Measurements from ENCODE around the gene CASQ2. TPM values are rescaled to one million over a fixed set of nuclear protein-coding genes. Genes with fewer than 3 reads are reported as not detected.
"Not testable (repeated sequence)": the region's sequence is repeated elsewhere in the genome, so short reads cannot be mapped to it uniquely, and the experiment has no call there.

CASQ2 gene
- total RNA-seq, 1 donor from 2014 or later = 879 TPM

DNA sequence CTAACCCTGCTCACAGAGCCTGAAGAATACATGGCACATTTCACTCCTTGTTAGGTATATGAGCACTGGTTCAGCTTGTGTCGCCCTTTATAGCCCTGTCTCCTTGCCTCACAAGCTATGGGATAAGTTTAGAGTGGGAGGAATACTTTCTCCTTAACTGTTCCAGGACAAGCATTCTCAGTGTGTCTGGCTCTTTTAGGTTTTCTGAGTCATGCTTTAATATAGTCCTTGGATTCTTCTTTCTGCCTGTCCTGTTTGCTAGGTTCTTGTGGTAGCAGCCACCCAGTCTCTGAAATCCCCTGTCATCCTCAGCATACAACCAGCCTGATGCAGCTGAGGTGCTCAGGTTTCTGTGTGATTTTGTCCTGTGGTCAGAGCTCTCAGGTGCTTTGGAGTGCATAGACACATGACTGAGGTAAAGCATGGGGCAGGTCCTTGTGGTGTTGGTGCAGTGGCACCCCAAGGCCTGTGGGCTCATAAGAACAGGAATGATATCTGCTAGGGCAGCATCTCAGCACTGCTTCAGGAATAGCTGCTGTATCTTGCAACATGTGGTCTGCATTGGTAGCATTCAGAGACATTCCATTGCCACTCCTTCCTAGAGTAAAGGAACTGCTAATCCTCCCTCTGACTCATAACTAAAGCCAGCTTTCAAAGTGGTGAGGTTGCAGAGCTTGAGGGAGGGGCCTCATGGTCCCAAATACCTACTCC is 14.2 kb upstream of the CASQ2 start:
- DNase-seq (no peak), ATAC-seq (peak; percentile 58)
- intact Hi-C loops (cut with micrococcal nuclease) = no loop called here

DNA sequence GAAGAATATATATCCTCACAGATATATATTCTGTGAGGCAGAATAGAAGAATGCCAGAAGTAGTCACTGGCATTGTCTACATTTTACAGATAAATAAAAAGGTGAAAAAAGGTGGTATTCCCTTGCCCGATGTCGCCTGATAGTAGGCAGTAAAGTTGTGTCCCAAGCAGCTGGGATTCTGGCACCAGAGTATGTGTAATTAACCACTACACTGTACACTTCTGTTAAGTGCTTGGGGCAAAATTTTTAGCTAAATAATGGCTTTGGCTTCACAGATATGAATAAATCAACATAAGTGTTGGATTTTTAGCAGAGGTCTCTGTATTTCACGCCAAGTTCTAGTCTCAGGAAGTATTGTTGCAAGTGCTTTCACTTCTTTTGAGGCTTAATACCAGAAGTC is 13.3 kb upstream of the CASQ2 start:
- no peak for DNase-seq
- intact Hi-C loops (cut with micrococcal nuclease) = no loop called here
- no peak for ATAC-seq

DNA sequence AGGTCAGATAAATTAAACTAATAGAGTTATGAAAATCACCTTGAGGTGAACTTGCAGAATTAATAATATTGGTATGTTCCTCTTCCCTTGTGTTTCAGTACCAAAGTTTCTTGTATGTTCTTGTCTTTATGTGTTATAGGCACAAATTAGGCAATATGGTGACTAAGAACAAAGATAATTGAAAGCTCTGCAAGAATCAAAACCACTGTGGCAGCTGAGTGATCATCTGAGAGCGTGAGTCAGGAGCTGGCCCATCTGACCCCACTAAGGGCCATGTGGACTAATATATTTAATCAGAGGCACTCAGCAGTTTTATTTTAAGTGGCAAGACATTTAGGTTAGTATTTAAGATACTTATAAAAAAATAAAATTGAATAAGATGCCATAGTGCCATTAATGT is 12.8 kb upstream of the CASQ2 start:
- ATAC-seq = no peak
- no peak for DNase-seq
- intact Hi-C loops (cut with micrococcal nuclease) = no loop called here

DNA sequence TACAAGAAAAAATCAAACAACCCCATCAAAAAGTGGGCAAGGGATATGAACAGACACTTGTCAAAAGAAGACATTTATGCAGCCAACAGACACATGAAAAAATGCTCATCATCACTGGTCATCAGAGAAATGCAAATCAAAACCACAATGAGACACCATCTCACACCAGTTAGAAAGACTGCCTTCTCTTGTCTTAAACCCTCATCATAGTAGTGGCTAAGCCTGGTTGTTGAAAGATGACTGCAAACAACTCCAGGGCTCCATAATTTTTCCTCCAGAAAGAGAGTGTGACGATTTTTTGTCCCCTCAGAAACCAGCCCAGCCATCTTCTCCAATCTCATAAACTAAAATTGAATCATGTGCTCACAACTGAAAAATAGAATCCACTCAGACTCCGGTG is 12.1 kb upstream of the CASQ2 start:
- ATAC-seq; intact Hi-C loops (cut with micrococcal nuclease); DNase-seq: not testable (repeated sequence)

DNA sequence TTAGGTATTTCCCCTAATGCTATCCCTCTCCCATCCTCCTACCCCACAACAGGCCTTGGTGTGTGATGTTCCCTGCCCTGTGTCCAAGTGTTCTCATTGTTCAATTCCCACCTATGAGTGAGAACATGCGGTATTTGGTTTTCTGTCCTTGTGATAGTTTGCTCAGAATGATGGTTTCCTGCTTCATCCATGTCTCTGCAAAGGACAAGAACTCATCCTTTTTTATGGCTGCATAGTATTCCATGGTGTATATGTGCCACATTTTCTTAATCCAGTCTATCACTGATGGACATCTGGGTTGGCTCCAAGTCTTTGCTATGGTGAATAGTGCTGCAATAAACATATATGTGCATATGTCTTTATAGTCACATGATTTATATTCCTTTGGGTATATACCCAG is 10.6 kb upstream of the CASQ2 start:
- ATAC-seq; intact Hi-C loops (cut with micrococcal nuclease); DNase-seq: not testable (repeated sequence)

DNA sequence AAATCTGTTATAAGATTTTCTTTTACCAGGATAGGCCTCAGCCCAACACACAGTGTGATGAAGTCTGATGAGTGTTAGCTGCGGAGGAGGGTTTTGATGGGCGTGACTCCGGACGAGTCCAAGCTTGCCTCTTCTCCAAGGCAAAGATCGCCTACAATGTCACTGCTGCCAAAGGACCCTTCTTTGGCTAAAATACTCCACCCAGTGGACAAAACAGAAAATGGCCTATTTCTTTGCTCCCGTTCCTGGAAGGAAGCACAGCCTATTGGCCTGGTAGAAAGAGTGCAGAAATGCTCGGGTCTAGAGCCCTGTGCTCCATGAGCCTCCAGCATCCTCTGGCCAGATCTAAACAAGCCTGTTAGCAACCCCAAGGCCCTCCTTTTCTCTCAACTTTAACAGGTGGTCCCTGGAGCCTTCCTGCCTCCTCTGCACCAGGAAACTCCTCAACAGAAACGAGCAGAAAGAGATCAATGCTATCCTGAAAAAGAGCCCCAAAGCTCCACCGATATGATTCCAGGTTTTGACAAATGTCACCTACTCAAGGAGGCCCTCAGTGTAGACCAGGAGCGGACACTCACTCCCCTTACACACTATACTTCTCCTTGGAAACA is 3.4 kb upstream of the CASQ2 start:
- DNase-seq = peak; percentile 64
- ATAC-seq = peak; percentile 75
- intact Hi-C loops (cut with micrococcal nuclease) = loop anchor here (5.0 kb wide), 1 partner anchor 165 kb away; no protein-coding TSS in a partner anchor

DNA sequence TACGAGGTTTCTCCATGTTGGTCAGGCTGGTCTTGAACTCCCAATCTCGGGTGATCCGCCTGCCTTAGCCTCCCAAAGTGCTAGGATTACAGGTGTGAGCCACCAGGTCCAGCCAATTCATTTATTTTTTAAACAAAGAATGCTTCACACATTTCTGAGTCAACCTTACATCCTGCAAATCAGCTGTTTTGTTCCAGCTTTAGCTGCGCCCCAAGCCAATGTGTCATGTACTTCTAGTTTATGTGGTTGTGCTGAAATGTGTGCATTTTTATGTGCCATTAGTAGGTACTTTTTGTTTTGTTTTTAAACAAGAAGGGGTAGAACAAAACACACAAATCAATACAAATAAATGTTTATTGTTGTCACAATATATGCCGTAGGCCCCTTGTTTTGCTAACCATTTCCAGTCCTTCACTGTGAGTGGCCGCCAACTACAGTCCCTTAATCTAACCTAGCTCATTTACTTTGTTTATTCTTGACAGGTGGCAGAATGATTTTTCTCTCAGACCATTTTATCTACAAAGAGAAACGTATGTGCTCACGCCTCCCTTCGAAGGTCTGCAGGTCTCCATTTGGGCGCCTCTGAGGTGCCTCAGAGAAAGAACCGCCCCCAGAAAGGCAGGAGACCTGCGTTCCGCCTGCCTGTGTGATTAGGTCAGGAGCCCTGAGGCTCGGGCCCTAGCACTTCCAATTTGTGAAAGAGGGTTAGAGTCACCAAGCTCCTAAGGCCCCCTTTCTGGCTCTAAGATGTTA is 2.8 kb upstream of the CASQ2 start:
- intact Hi-C loops (cut with micrococcal nuclease) = loop anchor here (5.0 kb wide), 1 partner anchor 164 kb away; no protein-coding TSS in a partner anchor
- ATAC-seq (peak; percentile 17), DNase-seq (no peak)

DNA sequence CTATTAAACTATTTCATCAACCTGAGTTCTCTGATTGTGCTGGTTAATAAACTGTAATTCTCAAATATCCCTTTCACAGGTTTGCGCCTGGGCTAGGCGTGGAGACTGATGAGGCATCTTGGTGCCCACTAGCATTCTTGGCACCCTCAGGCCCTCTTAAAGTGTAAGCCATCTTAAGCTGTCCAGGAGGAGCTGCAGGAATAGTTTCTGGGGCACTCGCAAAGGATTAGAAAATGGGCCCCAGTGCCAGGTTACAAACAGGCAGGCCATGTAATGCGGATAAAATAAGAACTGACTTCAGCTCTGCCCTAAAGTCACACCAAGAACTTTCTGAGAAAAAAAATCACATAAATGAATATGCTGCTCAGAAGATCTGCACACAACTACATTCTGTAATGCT is 1.1 kb downstream of the CASQ2 start:
- intact Hi-C loops (cut with micrococcal nuclease) = loop anchor here (10.0 kb wide), 1 partner anchor 53 kb away; no protein-coding TSS in a partner anchor
- no peak for DNase-seq
- peak; percentile 54 for ATAC-seq

DNA sequence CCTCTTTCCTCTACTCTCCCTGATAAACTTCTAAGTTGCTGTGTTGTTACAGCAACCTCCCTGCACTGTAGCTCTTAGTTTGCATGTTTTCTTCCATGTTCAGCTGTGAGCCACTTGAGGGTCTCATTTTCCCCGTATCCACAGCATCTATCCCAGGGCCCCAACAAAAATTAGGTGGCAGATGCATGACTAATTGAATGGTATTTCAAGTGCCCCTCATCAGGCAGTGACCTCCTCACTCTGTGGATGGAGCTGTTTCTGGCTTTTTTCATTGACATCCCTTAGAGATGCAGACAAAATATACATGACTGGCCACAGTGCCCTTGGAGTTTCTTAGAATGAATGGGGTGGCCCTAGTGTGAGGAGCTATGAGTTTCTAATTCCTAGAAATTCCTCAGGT is 3.4 kb downstream of the CASQ2 start:
- DNase-seq (no peak), ATAC-seq (no peak)
- intact Hi-C loops (cut with micrococcal nuclease) = loop anchor here (10.0 kb wide), 1 partner anchor 50 kb away; no protein-coding TSS in a partner anchor

DNA sequence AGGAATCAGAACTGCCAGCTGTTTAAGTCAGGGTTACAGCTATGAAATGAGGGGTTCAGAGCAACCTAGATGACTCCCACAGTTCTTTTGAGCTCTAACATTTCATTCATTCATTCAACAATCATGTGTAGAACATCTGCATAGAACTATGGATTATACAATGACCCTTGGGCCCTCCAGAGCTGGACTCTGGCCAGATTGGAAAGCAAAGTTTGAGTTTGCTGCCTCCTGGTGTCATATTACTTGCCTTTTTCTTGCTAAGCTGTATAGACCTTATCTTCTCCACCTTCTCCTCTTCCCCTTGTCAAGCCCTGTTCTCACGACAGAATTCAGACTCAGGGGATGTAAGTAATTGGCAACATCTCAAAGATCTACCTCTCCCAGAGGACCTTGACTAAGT is 4.0 kb downstream of the CASQ2 start:
- ATAC-seq = peak; percentile 3
- intact Hi-C loops (cut with micrococcal nuclease) = loop anchor here (10.0 kb wide), 1 partner anchor 50 kb away; no protein-coding TSS in a partner anchor
- DNase-seq = peak; percentile 37

DNA sequence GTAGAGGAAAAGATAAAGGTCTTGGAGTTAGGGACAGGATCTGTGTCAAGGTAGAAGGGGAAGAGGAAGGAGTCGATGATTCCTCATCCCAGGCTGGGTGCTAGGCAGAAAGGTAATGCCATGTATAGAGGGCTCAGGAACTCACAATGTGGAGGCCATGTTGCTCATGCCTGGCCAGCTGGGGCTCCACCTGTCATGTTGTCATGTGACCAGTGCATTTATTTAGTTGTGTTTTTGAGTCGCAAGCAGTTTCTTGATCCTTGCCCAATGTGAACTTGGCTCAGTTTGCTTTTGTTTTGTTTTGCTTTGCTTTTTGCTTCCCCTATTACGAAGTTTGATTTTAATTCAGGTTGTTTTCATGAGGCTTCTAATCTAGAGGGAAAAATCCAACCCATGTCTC is 5.7 kb downstream of the CASQ2 start:
- intact Hi-C loops (cut with micrococcal nuclease) = loop anchor here (10.0 kb wide), 1 partner anchor 48 kb away; no protein-coding TSS in a partner anchor
- no peak for DNase-seq

DNA sequence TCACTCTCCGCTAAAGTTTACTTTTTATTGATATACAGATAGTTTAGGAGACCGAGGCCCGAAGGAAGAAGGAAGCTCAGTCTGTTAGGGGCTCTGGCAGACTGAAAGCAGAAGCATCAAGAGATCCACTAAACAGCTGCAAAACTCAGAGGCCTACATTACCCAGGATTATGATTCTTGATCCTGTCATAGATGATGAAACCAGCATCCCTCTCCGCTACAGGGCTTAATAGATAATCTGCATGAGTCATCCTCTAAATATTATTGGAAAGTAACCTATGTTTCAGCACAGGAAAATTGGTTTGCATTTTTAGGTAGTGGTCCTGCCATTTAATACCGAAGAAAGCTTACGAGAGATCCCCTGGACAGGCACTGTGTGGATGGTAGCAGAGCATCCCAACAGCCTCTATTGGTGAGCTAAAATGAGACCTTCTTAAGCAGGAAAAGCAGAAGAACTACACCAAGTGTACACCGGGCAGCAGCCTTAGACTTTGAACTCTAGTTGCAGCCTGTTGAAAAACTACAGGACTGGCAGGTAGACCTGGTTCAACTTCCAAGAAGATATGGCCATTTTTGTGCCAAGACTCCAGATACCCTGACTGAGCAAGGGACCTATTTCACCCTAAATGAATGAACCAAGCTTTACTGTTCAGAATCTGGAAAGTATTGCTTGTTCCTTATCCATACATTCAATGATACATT is 6.8 kb downstream of the CASQ2 start:
- ATAC-seq (no peak), DNase-seq (no peak)
- intact Hi-C loops (cut with micrococcal nuclease) = loop anchor here (10.0 kb wide), 1 partner anchor 47 kb away; no protein-coding TSS in a partner anchor

More for the DNA sequence above, 5.7 kb downstream of the CASQ2 start:
- no peak for ATAC-seq

DNA sequence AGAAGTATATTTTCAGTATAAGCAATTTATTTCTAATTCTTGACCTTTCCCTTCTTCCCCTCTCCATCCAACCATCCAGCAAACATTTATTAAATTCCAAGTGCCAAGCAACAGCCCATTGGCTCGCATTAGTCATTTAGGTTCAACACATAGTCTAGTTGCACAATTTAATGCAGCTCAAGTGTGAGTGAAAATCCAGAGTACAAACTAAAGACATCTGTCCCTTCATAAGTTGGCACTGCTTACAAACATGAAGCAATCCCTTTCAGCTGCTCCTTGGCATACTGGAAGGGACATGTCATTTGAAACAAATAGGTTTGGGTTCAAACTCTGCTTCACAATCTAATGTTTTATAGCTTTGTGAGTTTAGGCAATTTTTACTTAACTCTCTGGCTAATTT is 10.7 kb downstream of the CASQ2 start:
- intact Hi-C loops (cut with micrococcal nuclease) = no loop called here
- ATAC-seq (no peak), DNase-seq (no peak)

DNA sequence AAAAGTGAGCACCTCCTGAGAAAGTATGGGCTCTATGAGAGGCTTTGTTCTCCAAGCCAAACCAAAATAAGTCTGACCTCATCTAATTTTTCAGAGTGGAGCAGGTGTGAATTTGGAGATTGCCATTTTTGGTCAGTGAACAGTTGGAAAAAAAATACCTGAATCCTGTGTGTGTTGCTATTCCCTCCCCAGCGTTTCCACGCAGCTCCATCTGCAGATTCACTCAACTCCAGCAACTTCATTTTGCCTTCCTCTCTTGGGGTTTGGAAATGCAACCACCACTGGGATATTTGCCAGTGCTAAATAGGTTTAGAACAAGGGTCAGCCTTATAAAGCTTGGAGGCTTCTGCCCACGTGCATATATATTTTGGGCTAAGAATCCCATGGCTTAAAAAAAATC is 11.2 kb downstream of the CASQ2 start:
- ATAC-seq = peak; percentile 29
- intact Hi-C loops (cut with micrococcal nuclease) = no loop called here
- no peak for DNase-seq

DNA sequence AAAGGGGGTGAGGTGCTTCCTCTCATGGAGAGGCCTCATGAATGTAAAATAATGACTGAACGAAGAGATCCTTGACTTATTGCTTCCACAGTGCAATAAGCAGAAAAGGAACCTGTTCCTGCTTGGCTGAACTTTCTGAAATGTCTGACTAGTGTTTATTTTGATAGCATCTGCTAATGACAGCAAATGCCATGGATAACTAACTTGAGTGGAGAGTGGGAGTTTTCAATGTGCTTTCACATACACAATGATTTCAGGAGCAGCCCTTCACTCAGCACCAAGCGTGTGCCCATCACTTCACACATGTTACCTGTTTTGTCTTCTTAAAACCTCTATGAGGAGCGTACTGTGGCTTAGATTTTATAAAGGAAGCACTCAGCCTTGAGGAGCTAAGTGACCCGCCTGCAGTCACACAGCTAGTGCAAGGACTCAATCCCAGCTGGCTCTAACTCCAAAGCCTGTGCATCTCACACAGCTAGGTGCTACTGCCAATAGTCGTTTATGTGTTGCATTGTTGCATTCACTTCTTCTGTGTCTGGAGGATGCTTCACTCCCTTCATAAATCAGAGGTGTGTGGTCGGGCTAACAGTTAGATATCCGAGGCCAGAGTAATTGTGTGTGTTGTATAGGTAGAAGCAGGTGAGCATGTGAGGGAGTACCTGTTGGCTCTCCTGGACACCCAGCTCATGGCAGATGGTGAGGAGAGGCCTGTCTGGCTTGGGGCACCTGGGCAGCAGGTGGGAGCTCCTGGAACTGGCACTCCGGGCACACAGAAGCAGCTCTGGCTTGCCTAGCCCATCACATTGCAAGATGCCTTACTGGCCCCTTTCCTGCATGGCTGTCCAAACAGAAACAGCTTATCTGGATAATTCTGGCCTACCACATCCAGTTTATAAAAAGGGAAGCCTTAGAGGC is 12.8 kb downstream of the CASQ2 start:
- no peak for ATAC-seq
- intact Hi-C loops (cut with micrococcal nuclease) = no loop called here
- DNase-seq = no peak

DNA sequence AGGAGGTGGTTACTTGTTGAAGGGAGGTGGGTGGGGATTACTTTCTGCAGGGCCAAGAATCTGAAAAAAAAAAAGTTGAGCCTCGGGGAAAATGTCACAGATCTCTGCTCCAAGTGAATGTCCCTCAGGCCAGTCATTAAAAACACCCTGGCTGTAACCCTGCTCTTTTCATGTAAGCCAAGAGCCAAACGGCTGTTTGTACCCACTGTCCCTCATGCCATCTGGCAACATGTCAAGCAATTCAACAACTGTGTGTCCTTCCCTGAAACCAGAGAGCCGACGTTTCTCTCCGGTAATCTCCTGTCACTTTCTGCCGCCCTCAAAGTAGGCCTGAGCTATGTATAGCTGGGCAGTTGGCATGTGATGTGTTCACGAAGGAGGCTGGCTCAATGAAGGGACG is 14.7 kb downstream of the CASQ2 start:
- DNase-seq (peak; percentile 37), ATAC-seq (peak; percentile 92)
- intact Hi-C loops (cut with micrococcal nuclease) = no loop called here

DNA sequence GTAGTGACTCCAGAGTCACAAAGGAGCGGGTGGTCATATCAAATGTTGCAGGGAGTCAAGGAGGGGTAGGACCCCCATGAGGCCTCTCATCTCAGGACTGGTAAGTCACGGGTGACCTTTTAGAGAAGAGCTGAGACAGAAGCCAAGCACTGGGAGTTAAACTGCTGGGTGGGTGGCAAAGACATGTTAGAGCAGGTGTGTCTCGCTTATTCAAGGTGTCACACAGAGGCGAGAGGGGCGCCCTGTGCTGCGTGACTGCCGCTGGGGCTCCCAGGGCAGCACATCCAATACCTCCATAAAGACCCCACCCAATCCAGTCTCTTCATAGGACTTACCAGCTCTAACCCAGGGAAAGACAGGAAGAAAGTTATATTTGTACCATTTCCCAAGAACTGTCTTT is 15.2 kb downstream of the CASQ2 start:
- peak; percentile 2 for ATAC-seq
- no peak for DNase-seq
- intact Hi-C loops (cut with micrococcal nuclease) = no loop called here

DNA sequence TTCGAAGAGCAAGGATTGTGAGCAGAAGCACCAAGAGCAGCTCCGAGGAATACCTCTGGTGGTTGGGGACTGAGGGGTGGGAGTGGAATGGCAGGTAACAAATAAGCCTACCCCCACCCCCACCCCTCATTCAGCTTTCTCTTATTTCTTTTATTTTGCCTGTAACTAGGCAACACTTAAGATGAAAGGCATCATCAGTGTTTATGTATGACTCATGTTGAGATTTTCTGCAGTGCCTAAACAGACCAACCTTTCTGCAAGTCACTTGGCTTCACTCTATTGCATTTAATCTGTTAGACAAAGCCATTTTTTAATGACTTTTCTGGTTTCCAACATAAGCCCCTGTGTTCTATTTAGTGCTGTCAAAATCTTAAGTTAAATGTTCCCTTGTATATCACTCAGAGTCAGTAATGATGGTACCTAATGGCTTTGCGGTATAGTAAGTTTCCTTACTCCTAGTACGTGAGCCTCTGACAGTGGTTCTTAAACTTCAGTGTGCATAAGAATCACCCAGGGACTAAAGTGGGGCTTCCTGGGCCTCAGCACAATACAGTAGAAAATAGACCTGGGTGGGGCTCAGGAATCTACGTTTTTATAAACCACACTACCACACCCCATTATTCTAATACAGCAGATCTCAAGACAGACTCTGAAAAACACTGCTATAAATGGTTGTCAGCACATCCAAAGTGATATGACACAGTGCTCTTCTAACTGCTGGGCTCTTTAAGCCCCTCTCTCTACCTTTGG is 19.9 kb downstream of the CASQ2 start:
- DNase-seq (no peak), ATAC-seq (peak; percentile 11)
- intact Hi-C loops (cut with micrococcal nuclease) = no loop called here

All from left ventricle myocardium superior (tissue), 1 donor.